ENCODE results near the gene PTPN23.

DNA sequence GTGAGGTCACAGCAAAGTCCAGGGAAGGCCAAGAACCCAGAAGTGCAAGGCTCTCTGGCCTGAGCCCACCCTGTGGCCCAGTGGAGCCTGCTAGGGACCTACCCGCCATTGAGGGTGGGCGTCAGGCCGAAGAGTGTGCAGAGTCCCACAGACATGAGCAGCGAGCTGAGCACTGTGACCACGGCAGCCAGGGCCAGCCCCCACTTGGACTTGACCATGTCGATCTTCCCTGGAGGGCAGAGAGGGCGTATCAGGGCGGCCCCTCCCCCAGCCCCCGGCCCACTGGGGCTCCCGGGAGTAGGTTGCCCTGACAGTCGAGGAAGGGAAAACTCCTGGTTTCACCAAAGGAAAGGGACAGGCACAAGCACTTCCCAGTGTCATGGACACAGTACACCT is 44.6 kb downstream of the PTPN23 start:
- TF ChIP-seq NR2C2 (CRISPR knock-in tag; IDR thresholded peaks at IDR 0.05), result no peak
- TF ChIP-seq NR2C2 (tag; IDR thresholded peaks at IDR 0.05), result no peak
- TF ChIP-seq RFX5 (IDR thresholded peaks at IDR 0.05; ENCODE audit: low read depth, low read length), result no peak
- no peak for TF ChIP-seq CBX3 (IDR thresholded peaks at IDR 0.05; ENCODE audit: borderline replicate concordance in 1 of 2, low read length in 2 of 2)
- no peak for TF ChIP-seq NCOA1 (IDR thresholded peaks at IDR 0.05; ENCODE audit: low read depth)
- TF ChIP-seq FOXM1 (IDR thresholded peaks at IDR 0.05; ENCODE audit: low read depth), result no peak
- no peak for TF ChIP-seq FOXM1 (CRISPR knock-in tag; IDR thresholded peaks at IDR 0.05; ENCODE audit: low read depth)
- TF ChIP-seq POLR2AphosphoS5 (IDR thresholded peaks at IDR 0.05; ENCODE audit: control insufficient read depth, insufficient read depth, low read depth, low read length), result no peak
- TF ChIP-seq CHD2 (IDR thresholded peaks at IDR 0.05; ENCODE audit: low read depth, low read length), result no peak
- TF ChIP-seq, protein P1, sequence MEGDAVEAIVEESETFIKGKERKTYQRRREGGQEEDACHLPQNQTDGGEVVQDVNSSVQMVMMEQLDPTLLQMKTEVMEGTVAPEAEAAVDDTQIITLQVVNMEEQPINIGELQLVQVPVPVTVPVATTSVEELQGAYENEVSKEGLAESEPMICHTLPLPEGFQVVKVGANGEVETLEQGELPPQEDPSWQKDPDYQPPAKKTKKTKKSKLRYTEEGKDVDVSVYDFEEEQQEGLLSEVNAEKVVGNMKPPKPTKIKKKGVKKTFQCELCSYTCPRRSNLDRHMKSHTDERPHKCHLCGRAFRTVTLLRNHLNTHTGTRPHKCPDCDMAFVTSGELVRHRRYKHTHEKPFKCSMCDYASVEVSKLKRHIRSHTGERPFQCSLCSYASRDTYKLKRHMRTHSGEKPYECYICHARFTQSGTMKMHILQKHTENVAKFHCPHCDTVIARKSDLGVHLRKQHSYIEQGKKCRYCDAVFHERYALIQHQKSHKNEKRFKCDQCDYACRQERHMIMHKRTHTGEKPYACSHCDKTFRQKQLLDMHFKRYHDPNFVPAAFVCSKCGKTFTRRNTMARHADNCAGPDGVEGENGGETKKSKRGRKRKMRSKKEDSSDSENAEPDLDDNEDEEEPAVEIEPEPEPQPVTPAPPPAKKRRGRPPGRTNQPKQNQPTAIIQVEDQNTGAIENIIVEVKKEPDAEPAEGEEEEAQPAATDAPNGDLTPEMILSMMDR (IDR thresholded peaks at IDR 0.05 in 2 of 3, conservative IDR thresholded peaks at IDR 0.05 in 1 of 3; ENCODE audit: insufficient read depth in 2 of 3, low read depth in 1 of 3, low read length in 3 of 3), result no peak
